GM12872 (cell line): ENCODE data around the gene MAGEA4.

Experiments
- TF ChIP-seq, protein P1 (sequence below): IDR thresholded peaks from 3 replicates; pipeline ENCODE4 v1.5.1; 2011; ENCODE audit warnings: low read depth, mild to moderate bottlenecking, low read length, moderate library complexity; ENCODE audit not compliant: insufficient read depth

MAGEA4 gene

DNA sequence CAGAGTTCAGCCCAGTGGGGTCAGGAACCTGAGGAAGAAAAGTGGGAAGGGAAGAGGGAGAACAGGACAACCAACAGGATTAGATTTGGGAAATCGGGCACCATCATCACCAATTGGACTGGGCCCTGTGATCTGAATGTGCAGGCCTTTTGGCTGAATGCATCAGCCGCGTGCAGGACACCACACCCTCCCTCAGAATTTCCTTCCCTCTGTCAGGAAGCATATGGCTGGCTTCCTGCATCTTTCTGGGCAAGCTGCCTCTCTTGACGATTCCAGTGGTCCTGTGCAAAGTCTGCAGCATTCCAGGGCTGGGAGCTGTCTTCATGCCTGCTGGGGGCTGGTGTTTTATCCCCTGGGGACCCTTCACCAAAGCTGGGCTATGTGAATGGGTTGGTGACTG is 16.4 kb downstream of the MAGEA4 start:
- TF ChIP-seq, protein P1, sequence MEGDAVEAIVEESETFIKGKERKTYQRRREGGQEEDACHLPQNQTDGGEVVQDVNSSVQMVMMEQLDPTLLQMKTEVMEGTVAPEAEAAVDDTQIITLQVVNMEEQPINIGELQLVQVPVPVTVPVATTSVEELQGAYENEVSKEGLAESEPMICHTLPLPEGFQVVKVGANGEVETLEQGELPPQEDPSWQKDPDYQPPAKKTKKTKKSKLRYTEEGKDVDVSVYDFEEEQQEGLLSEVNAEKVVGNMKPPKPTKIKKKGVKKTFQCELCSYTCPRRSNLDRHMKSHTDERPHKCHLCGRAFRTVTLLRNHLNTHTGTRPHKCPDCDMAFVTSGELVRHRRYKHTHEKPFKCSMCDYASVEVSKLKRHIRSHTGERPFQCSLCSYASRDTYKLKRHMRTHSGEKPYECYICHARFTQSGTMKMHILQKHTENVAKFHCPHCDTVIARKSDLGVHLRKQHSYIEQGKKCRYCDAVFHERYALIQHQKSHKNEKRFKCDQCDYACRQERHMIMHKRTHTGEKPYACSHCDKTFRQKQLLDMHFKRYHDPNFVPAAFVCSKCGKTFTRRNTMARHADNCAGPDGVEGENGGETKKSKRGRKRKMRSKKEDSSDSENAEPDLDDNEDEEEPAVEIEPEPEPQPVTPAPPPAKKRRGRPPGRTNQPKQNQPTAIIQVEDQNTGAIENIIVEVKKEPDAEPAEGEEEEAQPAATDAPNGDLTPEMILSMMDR = no peak

DNA sequence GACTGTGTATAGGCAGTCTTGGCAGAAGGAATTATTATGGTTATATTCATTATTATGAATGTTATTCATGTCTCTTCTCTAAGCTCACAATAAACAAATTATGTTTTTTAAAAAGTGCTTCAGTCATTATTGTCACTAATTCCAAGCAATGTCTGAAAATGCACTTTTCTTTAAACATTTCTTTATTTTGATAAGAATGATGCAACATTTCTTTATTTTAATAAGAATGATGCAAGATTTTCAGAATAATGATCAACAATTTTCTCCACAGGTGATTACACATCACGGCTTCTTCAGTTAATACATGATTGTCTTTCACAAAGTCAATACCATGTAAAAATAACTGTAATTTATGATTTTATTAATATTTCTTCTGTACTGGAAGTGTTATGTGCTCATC is 22.7 kb downstream of the MAGEA4 start:
- TF ChIP-seq, protein P1 = no peak

DNA sequence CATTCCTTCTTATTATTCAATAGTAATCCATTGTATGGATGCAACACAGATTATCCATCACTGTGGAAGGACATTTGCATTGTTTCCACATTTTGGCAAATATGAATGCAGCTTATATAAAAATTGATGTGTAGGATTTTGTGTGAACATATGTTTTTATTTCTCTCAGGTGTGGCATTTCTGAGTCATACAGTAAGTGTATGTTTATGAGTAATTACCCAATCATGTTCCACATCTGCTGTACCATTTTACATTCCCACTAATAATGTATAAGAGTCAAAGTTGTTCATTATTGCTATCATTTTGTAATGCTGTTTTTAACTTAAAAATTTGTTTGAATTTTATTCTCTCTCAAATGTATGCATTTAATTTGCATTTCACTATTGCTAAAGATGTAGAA is 25.5 kb downstream of the MAGEA4 start:
- TF ChIP-seq, protein P1 = no peak

DNA sequence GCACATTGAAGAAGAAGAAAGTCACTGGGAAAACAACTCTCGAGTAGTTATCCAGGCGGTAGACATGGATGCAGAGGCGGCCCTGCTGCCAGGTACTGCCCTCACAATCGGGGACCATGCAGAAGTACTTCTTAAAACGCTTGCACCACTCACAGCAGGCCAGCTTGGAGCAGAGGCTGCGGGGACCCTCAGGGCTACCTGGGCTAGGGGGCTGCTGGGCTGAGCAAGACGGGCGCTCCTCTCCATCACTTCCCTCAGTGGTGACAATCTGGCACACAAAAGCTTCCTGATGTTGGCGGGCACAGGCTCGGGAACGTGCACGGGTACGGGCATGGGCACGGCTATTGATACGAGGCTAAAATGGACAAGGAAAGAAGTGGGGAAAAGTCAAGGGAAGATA is 42.0 kb downstream of the MAGEA4 start:
- TF ChIP-seq, protein P1 = no peak

DNA sequence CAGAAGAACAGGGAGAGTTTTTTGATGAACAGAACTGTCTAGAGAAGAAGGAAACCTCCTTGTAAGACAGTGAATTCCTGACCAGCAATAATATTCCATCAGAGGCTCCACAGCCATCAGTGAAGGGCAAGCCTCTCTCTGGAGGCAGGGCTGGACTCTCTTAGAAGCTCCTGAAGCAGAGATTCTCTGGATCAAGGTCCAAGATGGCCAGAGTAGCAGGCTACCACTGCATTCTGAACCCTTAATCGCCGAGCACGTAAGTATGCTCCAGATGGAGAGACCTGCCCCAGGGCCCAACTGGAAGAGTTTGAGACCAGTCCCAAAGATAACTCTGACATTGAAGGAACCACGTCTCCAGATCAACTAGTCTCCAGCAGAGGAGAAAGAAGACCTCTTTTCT is 45.4 kb downstream of the MAGEA4 start:
- TF ChIP-seq, protein P1 = no peak

DNA sequence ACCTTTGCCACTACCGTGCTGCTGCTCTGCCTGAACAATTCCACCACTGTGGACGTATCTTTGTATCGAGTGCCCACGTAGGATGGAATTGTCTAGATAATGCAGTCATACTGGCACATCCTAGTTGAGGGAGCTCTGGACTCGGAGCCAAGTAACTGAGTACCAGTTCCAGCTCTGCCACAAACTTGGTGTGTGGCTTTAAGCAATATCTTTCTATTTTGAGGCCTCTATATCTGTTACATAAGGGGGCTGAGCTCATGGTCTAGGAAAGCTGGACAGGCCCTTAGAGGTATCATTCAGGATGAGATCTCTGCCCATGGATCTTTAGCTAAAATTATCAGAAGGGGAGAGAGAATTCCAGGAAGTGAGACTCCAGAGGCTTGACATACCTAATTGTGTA is 49.3 kb downstream of the MAGEA4 start:
- TF ChIP-seq, protein P1 = no peak

DNA sequence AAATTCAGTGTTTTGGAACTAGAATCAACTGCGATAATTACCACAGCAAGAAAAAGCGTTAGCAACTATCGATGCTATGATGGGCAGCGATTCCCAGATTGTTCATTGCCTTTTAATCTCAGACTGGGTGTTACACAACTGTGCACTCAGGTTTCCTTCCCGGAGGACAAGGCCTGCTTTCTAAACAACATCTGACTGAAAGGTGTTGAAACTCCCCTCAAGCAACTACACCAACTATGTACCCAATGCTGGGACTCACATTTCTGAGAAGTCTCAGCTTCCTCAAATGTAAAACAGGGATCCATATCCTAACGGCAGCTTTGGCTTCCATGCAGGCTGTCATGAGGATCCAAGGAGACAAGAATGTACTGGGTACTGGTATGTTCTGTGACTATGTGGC is 53.5 kb downstream of the MAGEA4 start:
- TF ChIP-seq, protein P1 = no peak

DNA sequence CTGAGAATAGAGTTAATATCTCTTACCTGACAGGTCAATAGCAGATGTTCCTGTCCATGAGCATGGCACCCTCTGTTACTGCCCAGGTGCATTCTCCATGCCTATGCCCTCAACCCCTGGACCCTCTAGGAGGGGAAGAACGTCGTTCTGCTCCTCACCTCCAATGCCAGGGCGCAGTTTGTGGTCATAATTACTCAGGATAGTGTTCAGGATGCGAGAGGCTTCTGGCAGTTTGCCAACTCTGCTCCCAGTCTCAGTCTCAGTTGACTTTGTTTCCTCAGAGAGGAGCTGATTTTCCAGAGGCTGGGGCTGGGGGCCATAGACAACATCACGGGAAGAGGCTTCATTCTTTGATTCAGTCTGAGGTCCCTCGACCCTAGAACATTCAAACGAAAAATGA is 57.3 kb downstream of the MAGEA4 start:
- TF ChIP-seq, protein P1 = no peak
